Kidney (tissue), 14 donors: ENCODE measurements around the gene SAMD4A. TPM values are rescaled to one million over a fixed set of nuclear protein-coding genes. Genes with fewer than 3 reads are reported as not detected.
A peak's percentile ranks its signal among the peaks of the same experiment; 100 is the strongest.

Experiments
- DNase-seq, 5 donors: peaks; one replicate each; pipeline ENCODE4 v3.0.0-alpha.2; 2013 to 2020
- FAIRE-seq: peaks from 2 replicates; lab custom pipeline; 2012; peaks lifted over from hg19 to GRCh38; lab: Jason Lieb, UNC
- H3K27ac ChIP-seq, 2 donors: one replicate each; pipeline ENCODE4 v1.7.0; 2013; ENCODE audit warnings: low read depth in 2 of 2, low read length in 2 of 2, inconsistent platforms in 1 of 2
- H3K27me3 ChIP-seq: one replicate; pipeline ENCODE4 v1.7.1; 2013; ENCODE audit warnings: low read length, inconsistent platforms; ENCODE audit not compliant: control insufficient read depth, insufficient read depth
- H3K36me3 ChIP-seq, 3 donors: one replicate each; pipeline versions ENCODE4 v1.7.0 to v1.7.1; 2013; ENCODE audit warnings: low read length in 3 of 3, control low read depth in 1 of 3, inconsistent platforms in 1 of 3; ENCODE audit not compliant: insufficient read depth in 3 of 3, control insufficient read depth in 2 of 3
- H3K4me1 ChIP-seq, 3 donors: one replicate each; pipeline versions ENCODE4 v1.7.0 to v1.7.1; 2013; ENCODE audit warnings: low read length in 3 of 3, inconsistent platforms in 1 of 3, low read depth in 1 of 3; ENCODE audit not compliant: control insufficient read depth in 2 of 3, insufficient read depth in 2 of 3
- H3K4me3 ChIP-seq, 3 donors: one replicate each; pipeline versions ENCODE4 v1.7.0 to v1.8.1; 2013; ENCODE audit warnings: low read length in 3 of 3, control low read depth in 1 of 3, inconsistent platforms in 1 of 3
- H3K9ac ChIP-seq, 3 donors: one replicate each; pipeline versions ENCODE4 v1.7.0 to v1.7.1; 2013; ENCODE audit warnings: low read length in 3 of 3, control low read depth in 1 of 3, inconsistent platforms in 1 of 3
- H3K9me3 ChIP-seq, 3 donors: one replicate each; pipeline versions ENCODE4 v1.7.0 to v1.7.1; 2013; ENCODE audit warnings: low read length in 3 of 3, control low read depth in 1 of 3, inconsistent platforms in 1 of 3; ENCODE audit not compliant: control insufficient read depth in 2 of 3, insufficient read depth in 1 of 3
- CTCF ChIP-seq: IDR thresholded peaks from 3 replicates; pipeline ENCODE4 v1.5.1; 2012; ENCODE audit warnings: mild to moderate bottlenecking, moderate library complexity, borderline replicate concordance; ENCODE audit not compliant: insufficient read depth; ENCODE audit errors: extremely low read depth
- intact Hi-C: fragments of 100-400 bp; cut with DNase I; formaldehyde crosslinking; loops from one replicate; pipeline ENCODE4 v1.11.1; 2022
- polyA plus RNA-seq: library from polyadenylated mRNA; stranded (reverse); fragments of 350-450 nt; fragmentation: Illumina TruSeq; extraction: RNeasy Lipid Tissue Mini Kit (QIAGEN cat#74804); gene quantifications from one replicate; pipeline ENCODE4 v1.2.3, GENCODE V29; 2014; ENCODE audit warnings: low read depth, low replicate concordance; ENCODE audit not compliant: insufficient read depth
- total RNA-seq: library from RNA; stranded (reverse); fragmentation: NEBNext Ultra II Directional; extraction: Animal tissue kit (Norgen Biotek cat#: 25700); gene quantifications from one replicate; pipeline ENCODE4 v1.2.1, GENCODE V29; 2021
- donor health status: control.
- donor health status: control.
- donor health status: control.
- donor health status: control.
- donor health status: control.
- donor health status: DM: yes; HTN: yes; CAD: no.
- donor health status: Normal renal cell carcinoma (clear cell type).

Gene SAMD4A
- total and polyA plus RNA-seq, 2 donors from 2014 or later, result 7.4 to 46.5 TPM

- intact Hi-C loops, result no loop called here
- no peaks in the 10 kb centered on the region for H3K4me1 ChIP-seq
- H3K9ac ChIP-seq, result no peak overlapping the region
- TF ChIP-seq CTCF, result no peak
- FAIRE-seq (no peak), DNase-seq (peak in 1 of 5 donors; percentile 33)
- H3K27ac ChIP-seq, result no peak overlapping the region
- no peaks in the 10 kb centered on the region for H3K36me3 ChIP-seq
- no peaks in the 10 kb centered on the region for H3K27me3 ChIP-seq
- H3K4me3 ChIP-seq, result no peak overlapping the region
- H3K9me3 ChIP-seq, result no peaks in the 10 kb centered on the region
Observed at GRCh38 chr14:54803926-54804537, 237.1 kb downstream of the SAMD4A start.

GRCh38 chr14:54804538-54805041 lies 237.7 kb downstream of the SAMD4A start:
- TF ChIP-seq CTCF, result no peak
- FAIRE-seq (no peak), DNase-seq (peak in 2 of 5 donors; percentile 14 to 34)
- Histone ChIP-seq H3K36me3 (no peaks in the 10 kb centered on the region), H3K27ac (no peak overlapping the region), H3K4me1 (no peaks in the 10 kb centered on the region), H3K4me3 (no peak overlapping the region), H3K9me3 (no peaks in the 10 kb centered on the region), H3K27me3 (no peaks in the 10 kb centered on the region), H3K9ac (no peak overlapping the region)
- intact Hi-C loops, result no loop called here

GRCh38 chr14:54805070-54805444 lies 238.1 kb downstream of the SAMD4A start:
- no peaks in the 10 kb centered on the region for H3K36me3 ChIP-seq
- DNase-seq, result no peak
- H3K9ac ChIP-seq, result no peak overlapping the region
- intact Hi-C loops, result no loop called here
- H3K4me1 ChIP-seq, result no peaks in the 10 kb centered on the region
- H3K9me3 ChIP-seq, result no peaks in the 10 kb centered on the region
- FAIRE-seq, result no peak
- no peak overlapping the region for H3K4me3 ChIP-seq
- no peak overlapping the region for H3K27ac ChIP-seq
- no peak for TF ChIP-seq CTCF
- H3K27me3 ChIP-seq, result no peaks in the 10 kb centered on the region
